ENCODE results near the gene ZBTB25.

The ZBTB25 gene

DNA sequence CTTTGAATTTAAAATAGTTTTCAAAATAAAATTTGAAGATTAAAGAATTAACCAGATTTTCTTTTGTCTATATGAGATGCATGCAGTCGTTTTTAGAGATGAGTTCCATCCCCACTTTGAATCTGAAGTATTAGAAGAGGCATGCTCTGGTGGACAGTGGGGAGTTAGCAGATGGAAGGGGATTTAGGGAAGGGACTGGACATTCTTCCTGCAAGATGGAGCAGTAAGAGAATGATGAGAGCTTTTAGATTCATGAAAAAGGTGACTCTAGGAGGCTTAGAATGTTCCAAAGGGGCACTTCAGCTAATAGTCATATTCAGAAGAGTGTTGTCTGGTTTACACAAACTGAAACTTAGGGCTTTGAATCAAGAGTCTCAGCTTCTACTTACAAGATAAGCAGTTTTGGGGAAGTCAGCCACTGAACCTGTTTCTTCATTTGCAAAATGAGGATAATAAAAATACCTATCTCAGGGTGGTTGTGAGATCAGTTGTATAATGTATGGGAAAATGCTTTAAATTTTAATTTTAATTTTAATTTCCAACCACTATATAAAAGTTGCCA lies 4.7 kb upstream of the ZBTB25 start:
- Histone ChIP-seq H3K9me3 (ENCODE audit: low read length) (no peaks in the 10 kb centered on the region), H3F3A (ENCODE audit: insufficient read depth, low read length) (peaks cover 9% of the 10 kb centered on the region; the same call in 1 of the 2 replicates), H4K20me1 (ENCODE audit: insufficient read depth, low read length) (no peaks in the 10 kb centered on the region), H3K9ac (ENCODE audit: low read length) (peak overlapping the region; percentile 95; the same call in 1 of the 2 replicates), H3K27me3 (ENCODE audit: insufficient read depth, low read length) (no peaks in the 10 kb centered on the region), H2AFZ (ENCODE audit: low read length) (no peak overlapping the region), H3K79me2 (ENCODE audit: insufficient read depth, low read length) (peaks cover 79% of the 10 kb centered on the region), H3K4me1 (ENCODE audit: insufficient read depth, low read length, severe bottlenecking) (peaks cover 58% of the 10 kb centered on the region), H3K4me3 (ENCODE audit: low read depth, low read length, poor library complexity, severe bottlenecking) (peak overlapping the region; percentile 86), H3K9me2 (ENCODE audit: low read depth, low read length) (no peaks in the 10 kb centered on the region), H3K27ac (ENCODE audit: low read depth, low read length, poor library complexity, severe bottlenecking) (peak overlapping the region; percentile 96), H3K4me2 (ENCODE audit: low read length) (peak overlapping the region; percentile 75), H3K36me3 (ENCODE audit: insufficient read depth, low read length) (peaks cover 15% of the 10 kb centered on the region; the same call in 1 of the 2 replicates)
- no peak for TF ChIP-seq EZH2 (IDR thresholded peaks at IDR 0.05; ENCODE audit: borderline replicate concordance, low read length)
- TF ChIP-seq, protein P1, sequence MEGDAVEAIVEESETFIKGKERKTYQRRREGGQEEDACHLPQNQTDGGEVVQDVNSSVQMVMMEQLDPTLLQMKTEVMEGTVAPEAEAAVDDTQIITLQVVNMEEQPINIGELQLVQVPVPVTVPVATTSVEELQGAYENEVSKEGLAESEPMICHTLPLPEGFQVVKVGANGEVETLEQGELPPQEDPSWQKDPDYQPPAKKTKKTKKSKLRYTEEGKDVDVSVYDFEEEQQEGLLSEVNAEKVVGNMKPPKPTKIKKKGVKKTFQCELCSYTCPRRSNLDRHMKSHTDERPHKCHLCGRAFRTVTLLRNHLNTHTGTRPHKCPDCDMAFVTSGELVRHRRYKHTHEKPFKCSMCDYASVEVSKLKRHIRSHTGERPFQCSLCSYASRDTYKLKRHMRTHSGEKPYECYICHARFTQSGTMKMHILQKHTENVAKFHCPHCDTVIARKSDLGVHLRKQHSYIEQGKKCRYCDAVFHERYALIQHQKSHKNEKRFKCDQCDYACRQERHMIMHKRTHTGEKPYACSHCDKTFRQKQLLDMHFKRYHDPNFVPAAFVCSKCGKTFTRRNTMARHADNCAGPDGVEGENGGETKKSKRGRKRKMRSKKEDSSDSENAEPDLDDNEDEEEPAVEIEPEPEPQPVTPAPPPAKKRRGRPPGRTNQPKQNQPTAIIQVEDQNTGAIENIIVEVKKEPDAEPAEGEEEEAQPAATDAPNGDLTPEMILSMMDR (IDR thresholded peaks at IDR 0.05; ENCODE audit: low read length): no peak

DNA sequence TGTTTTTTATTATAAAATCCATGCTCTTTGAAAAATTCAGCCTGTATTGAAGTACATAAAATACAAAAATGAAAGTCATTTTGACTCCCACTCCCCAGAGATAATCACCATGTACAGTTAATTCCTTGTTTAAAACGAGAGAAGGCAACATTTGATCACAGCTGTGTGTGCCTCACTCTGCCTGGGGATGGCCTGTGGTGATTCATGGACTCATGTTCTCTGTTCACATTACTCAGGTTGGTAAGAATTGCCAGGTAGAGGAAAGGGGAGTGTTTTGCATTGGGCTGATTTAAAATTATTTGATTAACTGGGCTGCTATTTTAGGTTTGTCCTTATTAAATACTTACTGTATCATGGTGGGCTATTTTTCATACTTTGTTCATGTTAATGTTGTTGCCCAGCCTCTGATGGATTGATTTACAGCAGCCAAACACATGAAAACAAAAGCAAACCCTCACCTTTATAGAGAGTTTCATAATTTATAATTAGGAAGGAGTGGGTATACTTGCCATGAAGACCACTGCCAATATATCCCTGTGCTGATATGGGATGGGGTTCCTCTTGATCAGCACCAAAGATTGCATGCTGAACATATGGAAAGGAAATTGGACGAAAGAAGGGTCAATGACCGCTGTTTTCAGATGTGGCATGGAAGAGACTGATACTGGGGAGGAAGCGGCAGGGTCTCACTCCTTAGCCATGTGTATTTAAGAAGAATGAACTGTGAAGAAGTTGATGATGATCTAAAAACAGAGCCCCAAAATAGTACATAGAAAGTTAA lies 3.9 kb upstream of the ZBTB25 start:
- peak overlapping the region; percentile 75 for H3K4me2 ChIP-seq (ENCODE audit: low read length)
- peak overlapping the region; percentile 96 for H3K27ac ChIP-seq (ENCODE audit: low read depth, low read length, poor library complexity, severe bottlenecking)

DNA sequence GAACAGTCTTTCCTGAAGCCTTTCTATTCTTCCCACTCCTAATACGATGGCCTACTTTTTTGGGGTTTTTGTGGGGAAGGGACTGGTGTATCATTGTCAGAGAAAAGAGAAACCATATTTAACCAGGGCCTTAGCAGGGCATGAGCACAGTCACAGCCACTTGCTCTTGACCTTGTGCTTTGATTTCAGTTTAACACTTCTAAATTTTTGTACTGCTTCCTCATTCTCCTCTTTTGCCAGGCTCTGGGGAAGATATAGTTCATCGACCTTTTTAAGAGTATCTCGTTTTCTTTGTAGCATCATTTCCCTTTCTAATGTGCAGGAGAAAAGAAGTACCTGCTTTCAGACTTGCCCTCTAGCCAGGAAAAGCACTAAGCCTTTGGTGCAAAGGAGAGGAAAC lies 3.1 kb upstream of the ZBTB25 start:
- H3K9ac ChIP-seq (ENCODE audit: low read length): peak overlapping the region; percentile 95
- peaks cover 9% of the 10 kb centered on the region; the same call in 1 of the 2 replicates for H3F3A ChIP-seq (ENCODE audit: insufficient read depth, low read length)
- peaks cover 5% of the 10 kb centered on the region; the same call in 1 of the 2 replicates for H3K36me3 ChIP-seq (ENCODE audit: insufficient read depth, low read length)
- peaks cover 68% of the 10 kb centered on the region for H3K4me1 ChIP-seq (ENCODE audit: insufficient read depth, low read length, severe bottlenecking)
- no peak for TF ChIP-seq EZH2 (IDR thresholded peaks at IDR 0.05; ENCODE audit: borderline replicate concordance, low read length)
- TF ChIP-seq, protein P1 (IDR thresholded peaks at IDR 0.05; ENCODE audit: low read length): no peak
- peak overlapping the region; percentile 86 for H3K4me3 ChIP-seq (ENCODE audit: low read depth, low read length, poor library complexity, severe bottlenecking)
- H3K27ac ChIP-seq (ENCODE audit: low read depth, low read length, poor library complexity, severe bottlenecking): peak overlapping the region; percentile 96
- no peak overlapping the region for H2AFZ ChIP-seq (ENCODE audit: low read length)
- H4K20me1 ChIP-seq (ENCODE audit: insufficient read depth, low read length): no peaks in the 10 kb centered on the region
- H3K79me2 ChIP-seq (ENCODE audit: insufficient read depth, low read length): peaks cover 72% of the 10 kb centered on the region
- no peaks in the 10 kb centered on the region for H3K9me2 ChIP-seq (ENCODE audit: low read depth, low read length)
- no peaks in the 10 kb centered on the region for H3K9me3 ChIP-seq (ENCODE audit: low read length)
- peak overlapping the region; percentile 75 for H3K4me2 ChIP-seq (ENCODE audit: low read length)
- H3K27me3 ChIP-seq (ENCODE audit: insufficient read depth, low read length): no peaks in the 10 kb centered on the region

More for the DNA sequence above, 3.9 kb upstream of the ZBTB25 start:
- Histone ChIP-seq H4K20me1 (ENCODE audit: insufficient read depth, low read length) (no peaks in the 10 kb centered on the region), H3K9me3 (ENCODE audit: low read length) (no peaks in the 10 kb centered on the region), H3K9ac (ENCODE audit: low read length) (peak overlapping the region; percentile 95; the same call in 1 of the 2 replicates), H3F3A (ENCODE audit: insufficient read depth, low read length) (peaks cover 9% of the 10 kb centered on the region; the same call in 1 of the 2 replicates), H3K27me3 (ENCODE audit: insufficient read depth, low read length) (no peaks in the 10 kb centered on the region), H3K9me2 (ENCODE audit: low read depth, low read length) (no peaks in the 10 kb centered on the region), H3K4me3 (ENCODE audit: low read depth, low read length, poor library complexity, severe bottlenecking) (peak overlapping the region; percentile 86), H3K79me2 (ENCODE audit: insufficient read depth, low read length) (peaks cover 72% of the 10 kb centered on the region), H3K36me3 (ENCODE audit: insufficient read depth, low read length) (peaks cover 7% of the 10 kb centered on the region; the same call in 1 of the 2 replicates), H3K4me1 (ENCODE audit: insufficient read depth, low read length, severe bottlenecking) (peaks cover 59% of the 10 kb centered on the region), H2AFZ (ENCODE audit: low read length) (no peak overlapping the region)
- TF ChIP-seq, protein P1 (IDR thresholded peaks at IDR 0.05; ENCODE audit: low read length): no peak
- TF ChIP-seq EZH2 (IDR thresholded peaks at IDR 0.05; ENCODE audit: borderline replicate concordance, low read length): no peak

Data from OCI-LY1 (cell line).